ENCODE results near the gene CEP350. TPM values are rescaled to one million over a fixed set of nuclear protein-coding genes. Genes with fewer than 3 reads are reported as not detected.
"Not testable (repeated sequence)": the region's sequence is repeated elsewhere in the genome, so short reads cannot be mapped to it uniquely, and the experiment has no call there.

CEP350 gene
- total and polyA plus RNA-seq, 7 donors: 3.2 to 67.6 (median 45.2) TPM

- DNase-seq: no peak
- H3K27me3 ChIP-seq: no peaks in the 10 kb centered on the region
Observed at GRCh38 chr1:180130651-180131050, 176.0 kb downstream of the CEP350 start.

GRCh38 chr1:180131510-180131909 is 176.9 kb downstream of the CEP350 start:
- Histone ChIP-seq H3K27me3 (no peaks in the 10 kb centered on the region), H3K4me1 (no peaks in the 10 kb centered on the region), H3K36me3 (no peaks in the 10 kb centered on the region), H3K4me3 (no peak overlapping the region), H3K27ac (no peak overlapping the region), H3K9me3 (no peaks in the 10 kb centered on the region)
- no peak for DNase-seq
- TF ChIP-seq POLR2A (IDR thresholded peaks at IDR 0.05) (no peak), EP300 (IDR thresholded peaks at IDR 0.05) (no peak), POLR2AphosphoS5 (IDR thresholded peaks at IDR 0.05) (no peak)
- TF ChIP-seq, protein P1, sequence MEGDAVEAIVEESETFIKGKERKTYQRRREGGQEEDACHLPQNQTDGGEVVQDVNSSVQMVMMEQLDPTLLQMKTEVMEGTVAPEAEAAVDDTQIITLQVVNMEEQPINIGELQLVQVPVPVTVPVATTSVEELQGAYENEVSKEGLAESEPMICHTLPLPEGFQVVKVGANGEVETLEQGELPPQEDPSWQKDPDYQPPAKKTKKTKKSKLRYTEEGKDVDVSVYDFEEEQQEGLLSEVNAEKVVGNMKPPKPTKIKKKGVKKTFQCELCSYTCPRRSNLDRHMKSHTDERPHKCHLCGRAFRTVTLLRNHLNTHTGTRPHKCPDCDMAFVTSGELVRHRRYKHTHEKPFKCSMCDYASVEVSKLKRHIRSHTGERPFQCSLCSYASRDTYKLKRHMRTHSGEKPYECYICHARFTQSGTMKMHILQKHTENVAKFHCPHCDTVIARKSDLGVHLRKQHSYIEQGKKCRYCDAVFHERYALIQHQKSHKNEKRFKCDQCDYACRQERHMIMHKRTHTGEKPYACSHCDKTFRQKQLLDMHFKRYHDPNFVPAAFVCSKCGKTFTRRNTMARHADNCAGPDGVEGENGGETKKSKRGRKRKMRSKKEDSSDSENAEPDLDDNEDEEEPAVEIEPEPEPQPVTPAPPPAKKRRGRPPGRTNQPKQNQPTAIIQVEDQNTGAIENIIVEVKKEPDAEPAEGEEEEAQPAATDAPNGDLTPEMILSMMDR (IDR thresholded peaks at IDR 0.05): no peak
- intact Hi-C loops (cut with DNase I): no loop called here
- 64 to 68% methylated on average over 5 of the region's 5 CpGs for WGBS, 2 donors

More at GRCh38 chr1:180130651-180131050, 176.0 kb downstream of the CEP350 start:
- intact Hi-C loops (cut with DNase I): no loop called here
- H3K4me1 ChIP-seq: no peaks in the 10 kb centered on the region
- H3K36me3 ChIP-seq: no peaks in the 10 kb centered on the region
- no peak overlapping the region for H3K27ac ChIP-seq
- no peak overlapping the region for H3K4me3 ChIP-seq
- 91 to 93% methylated on average over 2 of the region's 2 CpGs for WGBS, 2 donors
- TF ChIP-seq, protein P1 (IDR thresholded peaks at IDR 0.05): no peak
- TF ChIP-seq POLR2AphosphoS5 (IDR thresholded peaks at IDR 0.05): no peak
- TF ChIP-seq POLR2A (IDR thresholded peaks at IDR 0.05): no peak
- no peak for TF ChIP-seq EP300 (IDR thresholded peaks at IDR 0.05)
- H3K9me3 ChIP-seq: no peaks in the 10 kb centered on the region

- Histone ChIP-seq H3K4me1 (no peaks in the 10 kb centered on the region), H3K4me3 (no peak overlapping the region), H3K9me3 (no peaks in the 10 kb centered on the region), H3K27ac (no peak overlapping the region), H3K27me3 (no peaks in the 10 kb centered on the region), H3K36me3 (no peaks in the 10 kb centered on the region)
- intact Hi-C loops (cut with DNase I): no loop called here
- no peak for TF ChIP-seq POLR2AphosphoS5 (IDR thresholded peaks at IDR 0.05)
- TF ChIP-seq, protein P1 (IDR thresholded peaks at IDR 0.05): no peak
- TF ChIP-seq POLR2A (IDR thresholded peaks at IDR 0.05): no peak
- no peak for TF ChIP-seq EP300 (IDR thresholded peaks at IDR 0.05)
- 37 to 78% methylated on average over 1 of the region's 1 CpG for WGBS, 2 donors
- no peak for DNase-seq
Observed at GRCh38 chr1:180133193-180133592, 178.6 kb downstream of the CEP350 start.

GRCh38 chr1:180133688-180134087 is 179.1 kb downstream of the CEP350 start:
- H3K27me3 ChIP-seq; H3K4me1 ChIP-seq; H3K27ac ChIP-seq; H3K9me3 ChIP-seq; intact Hi-C loops (cut with DNase I); H3K36me3 ChIP-seq; DNase-seq; H3K4me3 ChIP-seq: not testable (repeated sequence)
- WGBS, 2 donors: 84 to 90% methylated on average over 9 of the region's 9 CpGs

DNA sequence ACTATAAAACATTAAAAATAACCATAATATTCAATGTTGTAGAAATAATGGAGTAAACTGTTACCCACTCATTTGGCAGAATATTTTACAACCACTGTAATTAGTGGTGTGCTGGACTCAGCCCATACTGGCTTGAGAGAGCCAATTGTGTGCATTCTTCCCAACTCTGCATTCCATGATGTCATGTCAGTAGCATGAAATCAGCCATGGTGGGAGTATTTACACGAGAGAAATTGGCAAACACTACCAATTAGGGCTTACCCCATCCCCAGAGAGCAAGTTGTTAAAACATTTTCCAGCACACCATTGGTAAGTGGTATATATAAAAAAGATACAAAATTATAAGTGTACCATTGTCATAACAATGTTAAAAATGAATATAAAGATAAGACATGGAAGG is 180.9 kb downstream of the CEP350 start:
- Histone ChIP-seq H3K36me3 (no peaks in the 10 kb centered on the region), H3K9me3 (no peaks in the 10 kb centered on the region), H3K27me3 (no peaks in the 10 kb centered on the region), H3K27ac (no peak overlapping the region), H3K4me1 (no peaks in the 10 kb centered on the region), H3K4me3 (no peak overlapping the region)
- TF ChIP-seq EP300 (IDR thresholded peaks at IDR 0.05): no peak
- TF ChIP-seq, protein P1 (IDR thresholded peaks at IDR 0.05): no peak
- no peak for TF ChIP-seq POLR2AphosphoS5 (IDR thresholded peaks at IDR 0.05)
- TF ChIP-seq POLR2A (IDR thresholded peaks at IDR 0.05): no peak
- intact Hi-C loops (cut with DNase I): no loop called here
- no peak for DNase-seq
- 21 to 41% methylated on average over 1 of the region's 1 CpG for WGBS, 2 donors
